ENCODE measurements around the gene GRWD1. TPM values are rescaled to one million over a fixed set of nuclear protein-coding genes. Genes with fewer than 3 reads are reported as not detected.

GRWD1 gene
- total and polyA plus RNA-seq, 10 donors: 5.5 to 34.5 (median 25.4) TPM

- intact Hi-C loops (cut with DNase I; ENCODE audit: low total_unique reads): no loop called here
- 13 to 25% (median 18%) methylated on average over 38 of the region's 38 CpGs for WGBS, 5 donors
- no peak for TF ChIP-seq CTCF (IDR thresholded peaks at IDR 0.05 in 8 of 11, conservative IDR thresholded peaks at IDR 0.05 in 3 of 11)
- TF ChIP-seq POLR2A (IDR thresholded peaks at IDR 0.05): no peak
- TF ChIP-seq POLR2AphosphoS5 (IDR thresholded peaks at IDR 0.05): no peak
- peak; percentile 76 for DNase-seq
- H3K4me3 ChIP-seq: peak overlapping the region; percentile 12 to 100 (median 68)
- H3K4me1 ChIP-seq: peaks cover 10 to 50% (median 33%) of the 10 kb centered on the region in 6 donors
- H3K27ac ChIP-seq: peak overlapping the region in 5 of 8 donors; percentile 84 to 90 (median 88)
- peaks cover 0 to 57% (median 27%) of the 10 kb centered on the region in 7 donors for H3K27me3 ChIP-seq (replicated peaks in 1 of 7)
- H3K9me3 ChIP-seq: no peaks in the 10 kb centered on the region
- H3K36me3 ChIP-seq: peaks cover 0 to 33% (median 21%) of the 10 kb centered on the region in 6 donors
Observed at GRCh38 chr19:48444129-48444935, 1.5 kb upstream of the GRWD1 start.

GRCh38 chr19:48444936-48445200, 915 bp upstream of the GRWD1 start:
- H3K4me1 ChIP-seq: peaks cover 10 to 50% (median 33%) of the 10 kb centered on the region in 6 donors
- H3K36me3 ChIP-seq: peaks cover 0 to 39% (median 27%) of the 10 kb centered on the region in 6 donors
- intact Hi-C loops (cut with DNase I; ENCODE audit: low total_unique reads): no loop called here
- peak overlapping the region; percentile 69 to 95 (median 88) for H3K27ac ChIP-seq
- TF ChIP-seq POLR2A (IDR thresholded peaks at IDR 0.05): no peak
- no peak for TF ChIP-seq CTCF (IDR thresholded peaks at IDR 0.05 in 8 of 11, conservative IDR thresholded peaks at IDR 0.05 in 3 of 11)
- TF ChIP-seq POLR2AphosphoS5 (IDR thresholded peaks at IDR 0.05): no peak
- no peak for DNase-seq
- 28 to 44% (median 38%) methylated on average over 3 of the region's 3 CpGs for WGBS, 5 donors
- peak overlapping the region in 6 of 8 donors; percentile 92 to 100 (median 98) for H3K4me3 ChIP-seq
- H3K27me3 ChIP-seq (replicated peaks in 1 of 7): peaks cover 0 to 51% (median 27%) of the 10 kb centered on the region in 7 donors
- no peaks in the 10 kb centered on the region for H3K9me3 ChIP-seq

- no peak for TF ChIP-seq POLR2AphosphoS5 (IDR thresholded peaks at IDR 0.05)
- peak in 9 of 11 experiments; percentile 15 to 59 (median 37) for TF ChIP-seq CTCF (IDR thresholded peaks at IDR 0.05 in 8 of 11, conservative IDR thresholded peaks at IDR 0.05 in 3 of 11)
- TF ChIP-seq POLR2A (IDR thresholded peaks at IDR 0.05): no peak
- Histone ChIP-seq H3K27ac (peak overlapping the region; percentile 69 to 95 (median 88)), H3K36me3 (peaks cover under 1 to 42% (median 30%) of the 10 kb centered on the region in 6 donors), H3K4me1 (peaks cover 10 to 50% (median 33%) of the 10 kb centered on the region in 6 donors), H3K9me3 (no peaks in the 10 kb centered on the region), H3K27me3 (replicated peaks in 1 of 7) (peaks cover 0 to 48% (median 27%) of the 10 kb centered on the region in 7 donors), H3K4me3 (peak overlapping the region; percentile 82 to 100 (median 98))
- WGBS, 5 donors: 8 to 16% (median 12%) methylated on average over 6 of the region's 6 CpGs
- no peak for DNase-seq
- intact Hi-C loops (cut with DNase I; ENCODE audit: low total_unique reads): no loop called here
Observed at GRCh38 chr19:48445256-48445605, 552 bp upstream of the GRWD1 start.

- Histone ChIP-seq H3K36me3 (peaks cover 7 to 56% (median 44%) of the 10 kb centered on the region in 6 donors), H3K27ac (peak overlapping the region in 4 of 8 donors; percentile 84 to 90 (median 88)), H3K9me3 (no peaks in the 10 kb centered on the region), H3K27me3 (replicated peaks in 1 of 7) (peaks cover 0 to 34% (median 19%) of the 10 kb centered on the region in 7 donors), H3K4me3 (peak overlapping the region; percentile 82 to 100 (median 98)), H3K4me1 (peaks cover 10 to 50% (median 33%) of the 10 kb centered on the region in 6 donors)
- intact Hi-C loops (cut with DNase I; ENCODE audit: low total_unique reads): no loop called here
- TF ChIP-seq CTCF (IDR thresholded peaks at IDR 0.05 in 8 of 11, conservative IDR thresholded peaks at IDR 0.05 in 3 of 11) (no peak), POLR2AphosphoS5 (IDR thresholded peaks at IDR 0.05) (no peak), POLR2A (IDR thresholded peaks at IDR 0.05) (no peak)
- DNase-seq: no peak
- WGBS, 5 donors: 77 to 89% (median 81%) methylated on average over 5 to 7 of the region's 7 CpGs
Observed at GRCh38 chr19:48446579-48446978, 796 bp downstream of the GRWD1 start.
